Osteocyte (in vitro differentiated cells): ENCODE results near the gene SH3GL3. TPM values are rescaled to one million over a fixed set of nuclear protein-coding genes. Genes with fewer than 3 reads are reported as not detected.

ENCODE experiments used
- DNase-seq: peaks from one replicate; pipeline ENCODE4 v3.0.0; 2021; ENCODE audit warnings: mixed read lengths; ENCODE audit not compliant: unreplicated experiment; ENCODE audit errors: extremely low spot score
- H3K27ac Mint-ChIP-seq: one replicate; pipeline ENCODE4 v1.8.0; 2021; ENCODE audit warnings: mild to moderate bottlenecking, mixed read lengths; ENCODE audit not compliant: unreplicated experiment
- H3K27me3 Mint-ChIP-seq: one replicate; pipeline ENCODE4 v1.8.0; 2021; ENCODE audit warnings: mixed read lengths; ENCODE audit not compliant: unreplicated experiment
- H3K36me3 Mint-ChIP-seq: one replicate; pipeline ENCODE4 v1.8.0; 2021; ENCODE audit warnings: mixed read lengths; ENCODE audit not compliant: unreplicated experiment
- H3K4me1 Mint-ChIP-seq: one replicate; pipeline ENCODE4 v1.8.0; 2021; ENCODE audit warnings: mixed read lengths; ENCODE audit not compliant: unreplicated experiment
- H3K4me3 Mint-ChIP-seq: one replicate; pipeline ENCODE4 v1.8.0; 2021; ENCODE audit warnings: mild to moderate bottlenecking, moderate library complexity, mixed read lengths; ENCODE audit not compliant: unreplicated experiment
- H3K9me3 Mint-ChIP-seq: one replicate; pipeline ENCODE4 v1.8.0; 2021; ENCODE audit warnings: mixed read lengths; ENCODE audit not compliant: unreplicated experiment
- CTCF ChIP-seq: fragments of 200-600 bp; sonication (generic); IDR thresholded peaks from 2 replicates; pipeline ENCODE4 v1.5.0; 2021; ENCODE audit warnings: antibody characterized with exemption, mild to moderate bottlenecking, moderate library complexity
- total RNA-seq: library from RNA; stranded (reverse); gene quantifications from 2 replicates; pipeline ENCODE4 v1.2.1, GENCODE V29; 2021

Gene SH3GL3
- total RNA-seq, 1 donor from 2014 or later, result not detected

GRCh38 chr15:83496766-83497165 lies 49.6 kb downstream of the SH3GL3 start:
- no peak overlapping the region for H3K4me3 Mint-ChIP-seq
- no peak for DNase-seq
- no peak overlapping the region for H3K27ac Mint-ChIP-seq
- no peaks in the 10 kb centered on the region for H3K36me3 Mint-ChIP-seq
- no peak for TF ChIP-seq CTCF
- H3K4me1 Mint-ChIP-seq, result no peaks in the 10 kb centered on the region
- no peaks in the 10 kb centered on the region for H3K27me3 Mint-ChIP-seq
- peaks cover 12% of the 10 kb centered on the region for H3K9me3 Mint-ChIP-seq

- Mint-ChIP-seq H3K36me3 (no peaks in the 10 kb centered on the region), H3K27ac (no peak overlapping the region)
These were observed 51.2 kb downstream of the SH3GL3 start for GRCh38 chr15:83498374-83498773.

GRCh38 chr15:83498801-83499200 lies 51.7 kb downstream of the SH3GL3 start:
- H3K27ac Mint-ChIP-seq, result no peak overlapping the region
- DNase-seq, result no peak
- no peak for TF ChIP-seq CTCF
- peaks cover 9% of the 10 kb centered on the region for H3K9me3 Mint-ChIP-seq
- H3K27me3 Mint-ChIP-seq, result no peaks in the 10 kb centered on the region
- no peaks in the 10 kb centered on the region for H3K4me1 Mint-ChIP-seq
- no peaks in the 10 kb centered on the region for H3K36me3 Mint-ChIP-seq
- no peak overlapping the region for H3K4me3 Mint-ChIP-seq

More at GRCh38 chr15:83498374-83498773, 51.2 kb downstream of the SH3GL3 start:
- TF ChIP-seq CTCF, result no peak
- peaks cover 9% of the 10 kb centered on the region for H3K9me3 Mint-ChIP-seq
- DNase-seq, result no peak
- no peak overlapping the region for H3K4me3 Mint-ChIP-seq
- no peaks in the 10 kb centered on the region for H3K27me3 Mint-ChIP-seq
- H3K4me1 Mint-ChIP-seq, result no peaks in the 10 kb centered on the region

- Mint-ChIP-seq H3K4me1 (no peaks in the 10 kb centered on the region), H3K27me3 (no peaks in the 10 kb centered on the region), H3K36me3 (no peaks in the 10 kb centered on the region), H3K9me3 (peaks cover 9% of the 10 kb centered on the region), H3K27ac (no peak overlapping the region), H3K4me3 (no peak overlapping the region)
- no peak for TF ChIP-seq CTCF
- no peak for DNase-seq
These were observed 52.3 kb downstream of the SH3GL3 start for GRCh38 chr15:83499476-83499875.

- no peaks in the 10 kb centered on the region for H3K4me1 Mint-ChIP-seq
- H3K27ac Mint-ChIP-seq, result no peak overlapping the region
- H3K36me3 Mint-ChIP-seq, result no peaks in the 10 kb centered on the region
- H3K27me3 Mint-ChIP-seq, result no peaks in the 10 kb centered on the region
- no peak overlapping the region for H3K4me3 Mint-ChIP-seq
- no peak for DNase-seq
- TF ChIP-seq CTCF, result no peak
- peaks cover 2% of the 10 kb centered on the region for H3K9me3 Mint-ChIP-seq
These were observed 56.6 kb downstream of the SH3GL3 start for GRCh38 chr15:83503595-83504364.
